HEK293 (cell line): ENCODE measurements around the gene DDAH1.

ENCODE experiments used
- GLI2 ChIP-seq: fragments of 450-650 bp; formaldehyde crosslinking; IDR thresholded peaks from 2 replicates; pipeline ENCODE4; 2017; ENCODE audit warnings: missing biosample characterization, missing genetic modification characterization, low read depth, borderline replicate concordance
- HOXC10 ChIP-seq: sonication (generic); formaldehyde crosslinking; IDR thresholded peaks from 2 replicates; pipeline ENCODE4 v1.8.1; 2023; ENCODE audit warnings: mild to moderate bottlenecking, missing genetic modification reagents
- KLF16 ChIP-seq: fragments of 450-650 bp; formaldehyde crosslinking; IDR thresholded peaks from 2 replicates; pipeline ENCODE4 v1.5.1; 2017; ENCODE audit warnings: missing biosample characterization, missing genetic modification characterization
- MZF1 ChIP-seq: fragments of 450-650 bp; formaldehyde crosslinking; IDR thresholded peaks from 2 replicates; pipeline ENCODE4 v1.5.1; 2017; ENCODE audit warnings: missing biosample characterization, missing genetic modification characterization, borderline replicate concordance
- PBX3 ChIP-seq: sonication (generic); formaldehyde crosslinking; IDR thresholded peaks from 2 replicates; pipeline ENCODE4 v1.8.1; 2022; ENCODE audit warnings: mild to moderate bottlenecking, moderate library complexity, missing genetic modification reagents
- PRDM2 ChIP-seq: fragments of 450-650 bp; formaldehyde crosslinking; IDR thresholded peaks from 2 replicates; pipeline ENCODE4 v1.5.1; 2016; ENCODE audit warnings: missing biosample characterization, missing genetic modification characterization, borderline replicate concordance
- RBAK ChIP-seq: fragments of 450-650 bp; formaldehyde crosslinking; IDR thresholded peaks from 2 replicates; pipeline ENCODE4 v1.5.1; 2016; ENCODE audit warnings: missing biosample characterization, missing genetic modification characterization
- SALL2 ChIP-seq: fragments of 450-650 bp; formaldehyde crosslinking; IDR thresholded peaks from 2 replicates; pipeline ENCODE4 v1.5.0; 2017; ENCODE audit warnings: missing biosample characterization, mild to moderate bottlenecking, missing genetic modification characterization, borderline replicate concordance
- SP2 ChIP-seq: fragments of 450-650 bp; formaldehyde crosslinking; IDR thresholded peaks from 2 replicates; pipeline ENCODE4 v1.5.1; 2016; ENCODE audit warnings: missing biosample characterization, missing genetic modification characterization
- YY1 ChIP-seq: fragments of 450-650 bp; formaldehyde crosslinking; IDR thresholded peaks from 2 replicates; pipeline ENCODE4 v1.5.1; 2018; ENCODE audit warnings: missing biosample characterization, missing genetic modification characterization
- ZBTB1 ChIP-seq: fragments of 450-650 bp; formaldehyde crosslinking; IDR thresholded peaks from 2 replicates; pipeline ENCODE4 v1.5.1; 2016; ENCODE audit warnings: missing biosample characterization, missing genetic modification characterization
- ZBTB11 ChIP-seq: fragments of 450-650 bp; formaldehyde crosslinking; conservative IDR thresholded peaks from 2 replicates; pipeline ENCODE4 v1.5.1; 2016; ENCODE audit warnings: low read depth, missing biosample characterization, missing genetic modification characterization
- ZBTB8A ChIP-seq: fragments of 450-650 bp; formaldehyde crosslinking; IDR thresholded peaks from 2 replicates; pipeline ENCODE4 v1.5.1; 2016; ENCODE audit warnings: missing biosample characterization, missing genetic modification characterization
- ZNF112 ChIP-seq: fragments of 450-650 bp; formaldehyde crosslinking; IDR thresholded peaks from 2 replicates; pipeline ENCODE4 v1.5.0; 2017; ENCODE audit warnings: missing biosample characterization, missing genetic modification characterization
- ZNF114 ChIP-seq: fragments of 450-650 bp; formaldehyde crosslinking; IDR thresholded peaks from 2 replicates; pipeline ENCODE4 v1.5.0; 2017; ENCODE audit warnings: missing biosample characterization, missing genetic modification characterization
- ZNF140 ChIP-seq: fragments of 450-650 bp; formaldehyde crosslinking; IDR thresholded peaks from 2 replicates; pipeline ENCODE4 v1.5.1; 2016; ENCODE audit warnings: missing biosample characterization, missing genetic modification characterization
- ZNF214 ChIP-seq: fragments of 450-650 bp; formaldehyde crosslinking; IDR thresholded peaks from 2 replicates; pipeline ENCODE4 v1.5.1; 2017; ENCODE audit warnings: missing biosample characterization, mild to moderate bottlenecking, missing genetic modification characterization, borderline replicate concordance
- ZNF23 ChIP-seq: fragments of 450-650 bp; formaldehyde crosslinking; IDR thresholded peaks from 2 replicates; pipeline ENCODE4 v1.5.1; 2016; ENCODE audit warnings: missing biosample characterization, missing genetic modification characterization, borderline replicate concordance
- ZNF302 ChIP-seq: fragments of 450-650 bp; formaldehyde crosslinking; IDR thresholded peaks from 2 replicates; pipeline ENCODE4 v1.5.1; 2016; ENCODE audit warnings: missing biosample characterization, missing genetic modification characterization, low read depth
- ZNF311 ChIP-seq: fragments of 450-650 bp; formaldehyde crosslinking; IDR thresholded peaks from 2 replicates; pipeline ENCODE4 v1.5.1; 2017; ENCODE audit warnings: missing biosample characterization, missing genetic modification characterization, borderline replicate concordance
- ZNF510 ChIP-seq: fragments of 450-650 bp; formaldehyde crosslinking; IDR thresholded peaks from 2 replicates; pipeline ENCODE4 v1.5.1; 2018; ENCODE audit warnings: mild to moderate bottlenecking, missing genetic modification characterization, missing biosample characterization; ENCODE audit not compliant: insufficient replicate concordance
- ZNF561 ChIP-seq: fragments of 450-650 bp; IDR thresholded peaks from 2 replicates; pipeline ENCODE4 v1.5.1; 2018; ENCODE audit warnings: missing biosample characterization, missing genetic modification characterization, borderline replicate concordance
- ZNF600 ChIP-seq: fragments of 450-650 bp; formaldehyde crosslinking; IDR thresholded peaks from 2 replicates; pipeline ENCODE4 v1.5.1; 2016; ENCODE audit warnings: missing biosample characterization, missing genetic modification characterization
- ZNF626 ChIP-seq: fragments of 450-650 bp; sonication (Bioruptor Pico); formaldehyde crosslinking; IDR thresholded peaks from 2 replicates; pipeline ENCODE4 v1.5.1; 2018; ENCODE audit warnings: missing biosample characterization, missing genetic modification characterization, inconsistent platforms
- ZNF629 ChIP-seq: fragments of 450-650 bp; formaldehyde crosslinking; IDR thresholded peaks from 2 replicates; pipeline ENCODE4 v1.5.1; 2017; ENCODE audit warnings: missing biosample characterization, missing genetic modification characterization
- ZNF645 ChIP-seq: fragments of 450-650 bp; formaldehyde crosslinking; IDR thresholded peaks from 2 replicates; pipeline ENCODE4; 2016; ENCODE audit warnings: missing biosample characterization, missing genetic modification characterization
- ZNF658 ChIP-seq: fragments of 450-650 bp; formaldehyde crosslinking; IDR thresholded peaks from 2 replicates; pipeline ENCODE4; 2016; ENCODE audit warnings: missing biosample characterization, missing genetic modification characterization
- ZNF701 ChIP-seq: fragments of 450-650 bp; formaldehyde crosslinking; IDR thresholded peaks from 2 replicates; pipeline ENCODE4 v1.5.1; 2016; ENCODE audit warnings: missing biosample characterization, missing genetic modification characterization
- ZNF830 ChIP-seq: fragments of 450-650 bp; IDR thresholded peaks from 2 replicates; pipeline ENCODE4 v1.5.0; 2018; ENCODE audit warnings: missing biosample characterization, missing genetic modification characterization, low read depth, mild to moderate bottlenecking, moderate library complexity
- ZNF837 ChIP-seq: fragments of 450-650 bp; formaldehyde crosslinking; IDR thresholded peaks from 2 replicates; pipeline ENCODE4 v1.5.1; 2016; ENCODE audit warnings: missing biosample characterization, missing genetic modification characterization

Gene DDAH1

GRCh38 chr1:85274969-85275453, 189.9 kb downstream of the DDAH1 start (continued):
- no peak for TF ChIP-seq ZNF701
- TF ChIP-seq GLI2 (tag by site-specific recombination), result peak; percentile 100
- peak; percentile 82 for TF ChIP-seq ZNF600 (tag by site-specific recombination)
- TF ChIP-seq ZBTB8A (tag by site-specific recombination), result peak; percentile 86
- peak; percentile 18 for TF ChIP-seq ZNF510 (tag by site-specific recombination)
- TF ChIP-seq ZNF140 (tag by site-specific recombination), result no peak
- no peak for TF ChIP-seq RBAK (tag by site-specific recombination)
- TF ChIP-seq ZNF830 (tag by site-specific recombination), result no peak
- no peak for TF ChIP-seq PBX3 (CRISPR knock-in tag)
- TF ChIP-seq HOXC10, result no peak
- TF ChIP-seq ZBTB11 (tag by site-specific recombination), result peak; percentile 73
- TF ChIP-seq ZNF311 (tag by site-specific recombination), result no peak
- TF ChIP-seq ZNF837 (tag by site-specific recombination), result no peak
- TF ChIP-seq KLF16, result peak; percentile 82
- peak; percentile 71 for TF ChIP-seq ZBTB1 (tag by site-specific recombination)
- TF ChIP-seq ZNF23 (tag by site-specific recombination), result no peak
- TF ChIP-seq MZF1, result peak; percentile 91; the same call in 1 of the 2 replicates
- TF ChIP-seq SP2 (tag by site-specific recombination), result peak; percentile 57
- no peak for TF ChIP-seq ZNF114 (tag by site-specific recombination)
- TF ChIP-seq ZNF658 (tag by site-specific recombination), result no peak
- peak; percentile 76; the same call in 1 of the 2 replicates for TF ChIP-seq ZNF626 (tag by site-specific recombination)
- peak; percentile 44; the same call in 1 of the 2 replicates for TF ChIP-seq ZNF214 (tag by site-specific recombination)
- TF ChIP-seq ZNF561 (tag by site-specific recombination), result peak; percentile 99
- TF ChIP-seq ZNF112 (tag by site-specific recombination), result no peak
- TF ChIP-seq PRDM2 (tag by site-specific recombination), result no peak
- TF ChIP-seq YY1 (tag by site-specific recombination), result peak; percentile 63; the same call in 1 of the 2 replicates
- peak; percentile 98 for TF ChIP-seq ZNF645 (tag by site-specific recombination)
- 0 out of 2 replicates have a peak, but pooled peaks have one; percentile 65 for TF ChIP-seq ZNF302 (tag by site-specific recombination)
- TF ChIP-seq ZNF629 (tag by site-specific recombination), result peak; percentile 95
- TF ChIP-seq SALL2, result no peak
